H1 (cell line): Measurements from ENCODE around the gene TMCC3. TPM values are rescaled to one million over a fixed set of nuclear protein-coding genes. Genes with fewer than 3 reads are reported as not detected.

ENCODE experiments used
- CHD7 ChIP-seq: fragments of 300-600 bp; sonication (generic); IDR thresholded peaks from 2 replicates; pipeline ENCODE4 v1.7.1; 2012; ENCODE audit warnings: low read length, moderate library complexity, mild to moderate bottlenecking, inconsistent platforms; ENCODE audit not compliant: insufficient replicate concordance
- EP300 ChIP-seq, 2 experiments: IDR thresholded peaks; 1 replicate in 1 of 2; 2 replicates in 1 of 2; pipeline ENCODE4 v1.6.1; 2011 to 2012; ENCODE audit warnings: low read depth in 2 of 2, low read length in 2 of 2, mild to moderate bottlenecking in 2 of 2, borderline replicate concordance in 1 of 2, inconsistent platforms in 1 of 2, moderate library complexity in 1 of 2
- SIX5 ChIP-seq: IDR thresholded peaks from 2 replicates; pipeline ENCODE4 v1.6.1; 2011; ENCODE audit warnings: mild to moderate bottlenecking, low read depth, low read length
- SRF ChIP-seq: IDR thresholded peaks from 2 replicates; pipeline ENCODE4 v1.6.1; 2011; ENCODE audit warnings: mild to moderate bottlenecking, low read depth, low read length, moderate library complexity
- TAF7 ChIP-seq: optimal IDR thresholded peaks from 2 replicates; pipeline ENCODE3; 2011; ENCODE audit warnings: low read depth, mild to moderate bottlenecking, inconsistent platforms, low read length, moderate library complexity, borderline replicate concordance
- YY1 ChIP-seq: IDR thresholded peaks from 2 replicates; pipeline ENCODE4 v1.6.1; 2011; ENCODE audit warnings: low read depth, mild to moderate bottlenecking, low read length
- polyA plus RNA-seq, 7 experiments: library from polyadenylated mRNA; depleted of rRNA in 3 of 7; stranded (reverse) in 5 of 7; unstranded in 2 of 7; fragments of >200 nt in 5 of 7; fragments of 200-250 nt in 2 of 7; gene quantifications; 1 replicate in 5 of 7; 2 replicates in 1 of 7; 4 replicates in 1 of 7; pipeline versions ENCODE4 v1.2.1 to v1.2.3, GENCODE V29; 2011 to 2013; ENCODE audit warnings: missing spikeins in 2 of 7, mixed read lengths in 2 of 7
- total RNA-seq: library from RNA; stranded (reverse); fragmentation: NEBNext Ultra II Directional; extraction: Animal tissue kit (Norgen Biotek cat#: 25700); gene quantifications from 2 replicates; pipeline ENCODE4 v1.2.1, GENCODE V29; 2021

The TMCC3 gene
- total and polyA plus RNA-seq, 2 of the 8 experiments (the other 6 are each of a cell fraction or from before 2014, with no cell fraction given): 1.7 to 4.1 TPM

GRCh38 chr12:94660436-94660835, 10.1 kb upstream of the TMCC3 start (continued):
- TF ChIP-seq YY1 (no peak), SRF (no peak), SIX5 (no peak), TAF7 (no peak), CHD7 (no peak), EP300 (IDR thresholded peaks at IDR 0.05; ENCODE audit: borderline replicate concordance in 1 of 2, low read depth in 2 of 2, low read length in 2 of 2) (no peak)
